Hematopoietic multipotent progenitor cell treated with erythropoietin and hydrocortisone succinate and interleukin-3 and kit ligand, for 4 days (in vitro differentiated cells): ENCODE measurements around the gene OR6B1.

Source experiments
- DNase-seq: peaks from one replicate; pipeline ENCODE4 v3.0.0-alpha.2; 2015

OR6B1 gene

DNA sequence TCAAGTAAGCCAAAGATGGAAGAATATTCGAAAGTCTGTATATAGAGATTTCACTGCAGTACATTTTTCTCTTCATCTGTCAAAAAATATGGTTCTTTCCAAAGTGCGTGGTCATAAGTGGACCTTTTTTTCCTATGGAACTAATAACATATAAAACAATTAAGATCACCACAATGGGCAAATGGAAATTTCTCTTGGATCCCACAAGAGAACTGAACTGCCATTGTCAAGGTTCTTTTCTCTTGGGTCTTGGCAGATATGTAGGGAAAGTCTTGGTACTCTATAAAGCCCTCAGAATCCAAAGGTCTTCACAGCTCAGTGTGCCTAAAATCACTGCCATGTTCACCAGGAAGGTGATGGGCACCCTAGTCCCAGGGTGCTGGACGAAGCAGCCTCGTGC lies at the start of gene OR6B1:
OR6B1 (plus strand) TSS at position 301 of the 400 bp plus-strand sequence. CDS start 3,677 bp downstream, outside the sequence.
- DNase-seq, result no peak

DNA sequence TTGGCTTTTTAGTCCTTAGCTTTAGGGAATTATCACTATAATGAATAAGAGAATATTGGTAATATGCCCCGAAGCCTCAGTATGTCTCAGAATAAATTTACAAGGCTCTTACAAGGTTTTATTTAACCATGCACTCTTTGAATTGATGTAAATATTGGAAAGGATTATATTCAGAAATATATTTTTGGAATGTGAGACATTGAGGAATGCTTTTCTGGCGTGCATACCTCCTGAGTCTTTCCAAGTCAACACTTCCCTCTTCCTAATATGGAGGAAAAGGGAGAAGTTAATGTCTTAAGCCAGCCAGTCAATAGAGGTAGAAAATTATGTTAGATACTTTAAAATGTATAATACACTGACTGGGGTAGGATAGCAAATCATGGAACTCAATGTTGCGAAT lies 46.7 kb upstream of the OR6B1 start:
- DNase-seq, result no peak

DNA sequence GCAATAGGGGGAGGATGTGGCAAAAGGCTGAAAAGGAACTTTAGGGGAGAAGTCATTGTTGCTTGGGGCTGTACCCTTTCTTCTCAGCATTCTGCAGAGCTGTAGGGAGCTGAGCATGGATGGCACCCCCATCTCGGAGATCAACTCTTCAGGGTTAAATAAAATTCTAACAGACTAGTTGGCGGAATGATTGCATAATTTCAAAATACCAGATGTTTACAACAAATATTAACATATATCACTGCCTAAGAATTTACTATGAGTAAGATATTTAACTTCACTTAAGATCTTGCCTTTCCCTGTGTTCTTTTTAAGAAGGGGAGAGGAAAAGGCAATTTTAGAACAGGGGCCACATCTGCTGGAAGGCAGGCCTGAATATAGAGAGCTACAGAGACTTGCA lies 46.0 kb upstream of the OR6B1 start:
- DNase-seq, result no peak

DNA sequence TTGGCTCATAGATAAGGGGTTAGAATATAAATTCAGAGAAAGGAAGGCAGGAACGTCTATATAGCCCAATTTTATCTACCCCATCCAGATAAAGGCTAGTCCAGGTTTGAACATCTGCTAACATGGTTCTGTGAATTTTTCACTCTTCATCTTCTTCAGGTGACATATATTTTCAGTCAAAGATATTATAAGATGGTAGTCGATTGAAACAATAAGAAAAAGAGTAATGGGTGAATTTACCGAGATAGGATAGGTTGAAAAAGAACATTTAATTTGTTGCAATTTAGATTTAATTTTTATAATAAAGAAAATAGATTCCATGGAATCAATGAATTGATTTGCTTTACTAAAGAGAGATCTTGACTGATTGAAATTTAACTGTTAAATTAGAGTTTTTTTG lies 45.6 kb upstream of the OR6B1 start, which contains the start of gene OR2F1:
OR2F1 (plus strand) TSS at position 301 of the 400 bp plus-strand sequence. CDS start 5,127 bp downstream, outside the sequence.
- no peak for DNase-seq

DNA sequence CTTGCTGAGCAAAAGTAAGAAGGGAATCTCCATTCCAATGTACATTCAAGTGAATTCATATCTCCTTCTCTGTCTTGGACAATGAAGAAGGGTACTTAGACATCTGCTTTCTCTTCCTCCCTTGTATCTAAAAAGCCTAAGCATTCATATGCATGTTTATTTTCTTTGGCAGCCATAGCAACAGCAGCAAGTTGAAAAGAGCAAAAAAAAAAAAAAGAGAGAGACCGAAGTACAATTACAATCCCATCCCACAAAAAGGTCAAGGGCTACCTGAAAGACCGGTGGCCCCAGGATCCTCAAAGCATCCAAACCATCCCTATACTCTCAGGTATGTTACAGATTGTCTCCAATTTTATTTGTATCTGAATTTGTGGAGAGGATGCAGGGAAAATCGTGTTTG lies 41.3 kb upstream of the OR6B1 start:
- no peak for DNase-seq

DNA sequence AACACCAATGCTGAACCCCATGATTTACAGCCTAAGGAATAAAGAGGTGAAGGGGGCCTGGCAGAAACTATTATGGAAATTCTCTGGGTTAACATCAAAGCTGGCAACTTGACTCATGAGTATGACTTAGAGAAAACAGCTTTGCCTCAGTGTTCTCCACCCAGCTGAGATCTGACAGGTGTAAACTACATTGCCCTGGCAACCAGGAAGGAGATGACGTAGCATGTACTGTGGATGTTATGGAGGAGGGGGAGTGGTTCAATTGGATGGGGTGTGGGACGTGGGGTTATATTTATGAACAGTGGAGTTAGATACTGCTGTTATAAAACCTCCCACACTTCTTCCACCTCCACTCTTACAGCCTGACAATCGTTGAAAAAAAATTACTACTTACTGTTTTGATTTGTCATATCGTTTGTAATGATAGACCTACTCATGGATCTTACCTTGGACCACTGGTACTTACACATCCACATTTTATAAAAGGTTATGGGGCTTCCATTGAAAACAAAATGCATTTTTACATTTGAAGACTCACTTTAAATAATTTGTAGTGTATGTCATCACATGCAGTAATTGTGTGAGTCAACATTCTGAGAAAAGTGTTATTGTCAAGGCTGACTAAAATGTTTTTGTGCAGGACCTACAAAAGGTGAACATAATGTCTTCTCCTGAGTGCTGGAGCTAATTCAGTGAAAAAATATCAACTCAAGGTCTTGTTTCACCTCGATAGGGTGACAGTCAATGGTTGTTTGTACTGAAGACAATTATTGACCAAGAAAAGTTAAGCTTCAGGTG lies 39.1 kb upstream of the OR6B1 start:
- DNase-seq, result no peak

DNA sequence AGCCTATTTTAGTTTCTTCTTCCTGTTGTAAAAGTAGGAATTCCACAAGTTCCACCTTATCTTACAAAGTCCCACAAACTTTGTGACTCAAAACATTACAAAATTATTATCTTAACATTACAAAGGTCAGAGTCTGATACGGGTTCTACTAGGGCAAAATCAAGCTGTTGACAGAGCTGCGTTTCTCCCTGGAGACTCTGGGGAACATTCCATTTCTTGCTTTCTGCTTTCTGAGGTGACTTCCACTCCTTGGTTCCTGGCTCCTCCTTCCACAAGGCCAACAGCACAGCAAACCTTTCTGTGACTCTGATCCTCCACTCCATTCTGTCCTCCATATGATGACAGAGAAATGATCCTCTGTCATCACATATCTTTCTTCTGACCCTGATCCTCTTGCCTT lies 34.8 kb upstream of the OR6B1 start:
- DNase-seq, result no peak

DNA sequence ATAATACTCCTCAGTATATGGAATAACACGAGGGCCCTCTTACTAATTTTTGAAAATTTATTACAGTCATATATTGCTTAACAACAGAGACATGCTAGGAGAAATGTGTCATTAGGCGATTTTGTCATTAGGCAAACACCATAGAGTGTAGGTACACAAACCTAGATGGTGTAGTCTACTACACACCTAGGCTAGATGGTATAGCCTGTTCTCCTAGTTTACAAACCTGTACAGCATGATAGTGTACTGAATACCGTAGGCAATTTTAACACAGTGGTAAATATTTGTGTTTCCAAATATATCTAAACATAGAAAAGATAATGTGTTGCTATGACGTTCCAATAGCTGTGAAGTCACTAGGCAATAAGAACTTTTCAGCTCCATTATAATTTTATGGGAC lies 32.7 kb upstream of the OR6B1 start:
- DNase-seq, result no peak

DNA sequence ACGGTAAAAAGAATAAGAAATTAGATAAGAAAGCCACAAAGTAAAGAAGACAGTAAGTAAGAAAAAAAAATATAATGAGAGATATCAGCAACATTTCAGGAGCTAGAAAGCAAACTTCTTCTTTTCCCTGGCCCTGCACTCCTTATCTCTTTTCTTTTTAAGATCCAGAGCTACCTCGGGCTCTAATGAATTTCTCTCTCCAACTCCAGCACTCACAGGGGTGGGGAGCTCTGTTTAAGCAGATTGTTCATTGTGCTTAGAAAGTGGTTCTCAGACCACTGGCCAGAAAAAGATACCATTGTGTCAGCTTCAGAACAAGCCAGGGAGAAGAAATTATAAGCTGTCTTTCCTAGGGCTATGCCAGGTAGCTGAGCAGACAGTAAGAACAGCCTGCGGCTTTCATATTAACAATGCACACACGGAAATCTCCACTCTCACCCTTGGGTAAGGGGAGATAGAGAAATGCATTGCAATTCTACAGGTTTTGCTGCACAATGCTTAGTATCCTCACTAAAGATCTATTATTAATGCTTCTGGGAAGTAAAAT lies 26.2 kb upstream of the OR6B1 start:
- peak; percentile 85 for DNase-seq

DNA sequence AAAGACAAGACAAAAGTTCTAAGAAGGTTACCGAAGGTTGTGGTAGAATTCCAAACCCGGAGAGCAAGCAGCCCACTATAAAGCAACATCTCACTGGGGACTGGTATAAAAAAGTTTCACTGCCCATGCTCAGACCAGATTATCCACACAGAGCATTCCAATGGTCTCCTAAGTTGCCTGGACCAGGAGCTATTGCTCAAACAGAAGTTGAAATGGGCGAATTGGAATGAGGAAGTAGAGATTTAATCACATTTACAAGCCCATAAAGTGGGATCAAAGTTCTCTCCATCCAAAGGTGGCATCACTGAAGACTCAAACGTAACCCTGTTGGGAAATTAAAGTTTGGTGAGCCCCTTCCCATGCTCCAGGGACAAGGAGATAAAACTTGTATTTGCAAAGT lies 25.7 kb upstream of the OR6B1 start:
- peak; percentile 13 for DNase-seq

DNA sequence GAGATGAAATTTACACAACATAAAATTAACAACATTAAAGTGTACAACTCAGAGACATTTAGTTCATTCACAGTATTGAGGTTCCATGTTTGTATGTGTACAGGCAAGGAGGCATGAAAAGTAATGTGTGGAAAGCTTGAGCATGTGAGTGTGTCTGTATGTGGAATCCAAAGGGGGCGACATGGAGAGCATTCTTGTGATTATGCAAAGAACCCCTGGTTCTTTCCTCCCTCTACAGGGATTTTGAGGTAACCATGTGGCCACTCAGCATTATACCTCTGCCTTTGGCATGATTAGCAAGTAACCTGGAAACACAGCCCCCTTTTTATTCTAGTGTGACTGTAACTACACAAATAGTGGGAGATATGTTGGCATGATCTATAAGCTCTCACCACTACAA lies 24.5 kb upstream of the OR6B1 start:
- DNase-seq, result peak; percentile 61

DNA sequence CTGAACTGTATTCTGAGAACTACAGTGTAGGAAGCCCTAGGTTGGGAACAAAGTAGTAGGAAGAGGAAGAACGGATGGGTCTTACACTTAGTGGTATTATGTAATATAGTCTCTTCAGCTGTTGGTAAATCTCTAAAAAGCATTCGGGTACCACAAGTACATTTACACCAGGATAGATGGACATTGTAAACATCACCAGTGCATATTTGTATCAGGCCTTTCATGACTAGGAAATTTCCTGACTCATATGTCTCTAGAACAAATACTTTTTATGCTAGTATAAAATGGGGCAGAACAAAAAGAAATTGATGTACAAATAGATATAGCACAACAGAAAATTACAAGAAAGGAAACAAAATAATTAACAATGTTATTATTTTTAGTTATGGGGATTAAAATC lies 21.5 kb upstream of the OR6B1 start:
- DNase-seq, result no peak

DNA sequence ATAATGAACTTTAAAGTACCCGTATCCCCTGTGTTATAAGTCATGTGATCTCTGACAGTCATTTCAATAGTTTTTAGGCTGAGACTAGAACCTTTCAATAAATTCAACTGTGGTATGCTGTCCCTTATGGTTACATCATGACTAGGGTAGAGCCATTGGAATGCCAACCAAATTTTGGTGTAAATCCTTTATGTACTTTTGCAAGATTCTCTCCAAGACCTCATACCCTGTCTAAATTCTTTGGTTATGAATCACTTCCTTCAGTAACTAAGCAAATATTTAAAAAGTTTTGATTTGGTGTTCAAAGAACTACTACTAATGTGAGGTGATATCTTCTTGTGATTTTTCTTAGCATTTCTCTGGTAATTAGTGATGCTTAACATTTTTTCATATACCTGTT lies 20.8 kb upstream of the OR6B1 start:
- DNase-seq, result no peak

DNA sequence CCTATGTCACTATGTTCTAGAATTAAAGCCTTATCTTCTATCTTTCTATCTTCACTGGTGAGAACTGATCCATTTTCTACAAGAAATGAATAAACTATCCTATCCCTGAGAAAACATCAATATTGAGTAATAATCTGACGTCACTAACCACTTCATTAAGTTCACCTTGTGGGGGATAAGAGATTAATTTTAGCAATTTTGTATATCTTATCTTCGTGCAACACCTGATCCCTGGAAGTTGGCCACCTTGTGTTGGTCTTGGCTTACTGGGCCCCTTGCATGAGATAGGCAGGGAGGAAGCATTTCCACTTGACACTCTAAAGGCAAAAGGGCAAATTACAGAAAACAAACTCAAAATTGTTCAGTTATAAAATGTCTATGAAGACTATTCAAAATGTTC lies 20.1 kb upstream of the OR6B1 start:
- peak; percentile 44 for DNase-seq

DNA sequence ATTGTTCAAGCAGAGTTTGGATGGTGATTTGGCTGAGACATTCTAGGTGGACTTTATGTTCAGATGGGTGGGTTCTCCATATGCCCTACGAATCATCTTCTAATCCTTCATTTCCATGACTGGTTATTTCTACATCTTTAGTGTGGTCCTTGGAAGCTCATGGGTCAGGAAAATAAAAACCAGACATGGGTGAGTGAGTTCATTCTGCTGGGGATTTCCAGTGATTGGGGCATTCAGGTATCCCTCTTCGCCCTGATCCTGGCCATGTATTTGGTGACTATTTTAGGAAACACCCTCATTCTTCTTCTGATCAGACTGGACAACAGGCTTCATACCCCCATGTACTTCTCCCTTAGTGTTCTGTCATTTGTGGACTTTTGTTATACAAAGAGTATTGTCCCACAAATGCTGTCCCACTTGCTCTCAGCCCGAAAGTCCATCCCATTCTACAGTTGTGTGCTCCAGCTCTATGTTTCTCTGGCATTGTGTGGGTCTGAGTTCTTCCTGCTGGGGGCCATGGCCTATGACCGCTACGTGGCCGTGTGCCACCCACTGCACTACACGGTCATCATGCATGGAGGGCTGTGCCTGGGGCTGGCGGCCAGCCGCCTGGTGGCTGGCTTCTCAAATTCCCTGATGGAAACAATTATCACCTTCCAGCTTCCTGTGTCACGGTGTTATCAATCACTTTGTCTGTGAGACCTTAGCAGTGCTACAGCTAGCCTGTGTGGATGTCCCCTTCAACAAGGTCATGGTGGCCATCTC lies 19.2 kb upstream of the OR6B1 start:
- no peak for DNase-seq

DNA sequence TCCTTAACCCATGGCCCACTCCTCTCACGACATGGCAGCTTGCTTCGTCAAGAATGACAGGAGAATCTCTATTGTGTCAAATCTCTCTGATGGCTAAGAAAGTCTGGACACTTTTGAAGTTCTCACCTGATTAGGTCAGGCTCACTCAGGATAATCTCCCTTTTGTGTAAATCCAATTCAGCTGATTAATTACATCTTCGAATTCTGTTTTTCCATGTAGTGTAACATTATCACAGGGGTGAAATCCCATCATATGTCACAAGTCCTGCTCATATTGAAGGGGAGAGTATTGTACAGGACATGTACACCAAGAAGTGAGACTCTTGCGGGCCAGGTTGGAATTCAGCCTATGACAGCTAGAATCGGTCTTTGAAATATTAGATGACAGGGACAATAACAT lies 16.2 kb upstream of the OR6B1 start:
- DNase-seq, result no peak

DNA sequence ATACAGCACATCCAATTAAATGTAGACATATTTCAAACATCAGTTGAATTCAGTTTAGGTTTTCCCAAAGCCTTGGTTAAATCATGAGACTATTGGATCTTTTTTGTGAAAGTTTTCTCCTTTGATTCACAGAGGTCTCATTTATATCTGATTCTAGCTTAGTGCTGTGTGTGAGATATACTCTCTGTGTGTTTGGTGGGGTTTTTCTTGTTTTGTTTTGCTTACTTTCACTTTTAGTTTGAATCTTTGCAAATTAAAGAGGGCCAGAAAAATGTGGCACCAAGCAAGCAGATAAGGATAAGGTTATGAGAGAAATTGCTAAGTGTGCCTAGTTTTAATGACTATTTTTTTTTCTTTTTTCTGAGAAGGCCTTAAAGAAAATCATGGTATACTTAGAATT lies 12.6 kb upstream of the OR6B1 start:
- DNase-seq, result peak; percentile 15

DNA sequence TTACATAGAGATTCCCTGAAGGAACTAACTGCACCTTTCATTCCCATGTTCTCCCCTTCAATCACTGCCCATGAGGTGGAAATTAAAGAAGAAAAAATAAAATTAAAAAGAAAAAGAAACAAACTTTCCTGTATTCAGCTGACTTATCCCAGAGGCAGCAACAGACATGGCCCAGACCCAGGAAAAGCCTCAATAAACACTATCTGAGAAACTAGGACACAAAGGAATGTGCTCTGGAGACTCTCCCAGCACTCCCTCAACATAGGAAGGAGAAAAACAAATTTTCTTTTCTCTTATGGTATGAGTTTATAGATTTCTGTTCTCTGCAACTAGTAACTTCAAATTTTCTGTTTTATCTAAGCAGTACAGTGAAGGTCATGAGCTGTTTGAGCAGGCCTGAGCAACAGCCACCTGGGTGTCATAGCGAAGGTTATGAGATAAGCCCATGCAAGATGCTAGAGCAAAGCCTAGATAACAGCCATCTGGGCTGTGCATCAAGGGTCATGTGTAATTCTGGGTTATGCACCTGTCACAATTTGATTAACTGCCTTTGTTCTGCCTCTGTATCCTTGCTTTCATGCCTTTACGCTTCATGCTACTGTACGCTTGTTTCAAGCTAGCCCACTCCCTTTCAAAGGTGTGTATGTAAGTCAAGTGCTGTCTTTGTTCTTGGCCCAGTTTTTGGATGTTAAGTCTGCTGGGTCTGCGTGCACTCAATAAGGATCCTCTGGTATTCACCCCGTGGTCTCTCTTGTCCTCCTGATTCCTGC lies 11.0 kb upstream of the OR6B1 start:
- peak; percentile 46 for DNase-seq

DNA sequence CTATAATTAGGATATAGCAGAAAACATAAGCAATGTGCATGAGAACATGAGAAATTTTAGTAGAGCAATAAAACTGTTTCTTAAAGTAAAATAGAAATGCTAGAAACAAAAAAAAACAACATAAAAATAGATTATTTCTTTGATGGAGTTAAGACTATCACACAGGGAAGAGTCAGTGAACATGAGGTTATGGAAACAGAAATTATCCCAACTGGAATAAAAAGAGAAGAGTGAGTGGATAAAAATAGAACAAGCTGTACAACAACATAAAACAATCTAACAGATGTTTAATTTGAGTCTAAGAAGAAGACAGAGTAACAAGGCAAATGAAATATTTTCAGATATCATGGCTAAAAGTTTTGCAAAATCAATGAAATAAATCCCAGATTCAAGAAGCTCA lies 7.5 kb upstream of the OR6B1 start:
- no peak for DNase-seq

DNA sequence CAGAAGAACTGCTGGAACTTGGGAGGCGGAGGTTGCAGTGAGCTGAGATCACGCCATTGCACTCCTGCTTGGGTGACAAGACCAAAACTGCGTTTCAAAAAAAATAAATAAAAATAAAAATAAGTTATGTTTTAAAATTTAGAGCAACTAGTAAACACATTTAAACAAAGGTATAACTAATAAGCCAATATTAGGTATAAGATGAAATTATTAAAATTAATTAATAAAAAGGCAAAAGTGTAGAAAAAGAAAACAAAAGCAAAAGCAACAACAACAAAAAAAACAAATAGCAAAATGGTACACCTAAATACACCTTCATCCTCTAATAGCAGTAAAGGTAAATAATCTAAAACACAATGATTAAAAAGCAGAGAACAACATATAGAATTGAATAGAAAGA lies 6.2 kb upstream of the OR6B1 start:
- no peak for DNase-seq

DNA sequence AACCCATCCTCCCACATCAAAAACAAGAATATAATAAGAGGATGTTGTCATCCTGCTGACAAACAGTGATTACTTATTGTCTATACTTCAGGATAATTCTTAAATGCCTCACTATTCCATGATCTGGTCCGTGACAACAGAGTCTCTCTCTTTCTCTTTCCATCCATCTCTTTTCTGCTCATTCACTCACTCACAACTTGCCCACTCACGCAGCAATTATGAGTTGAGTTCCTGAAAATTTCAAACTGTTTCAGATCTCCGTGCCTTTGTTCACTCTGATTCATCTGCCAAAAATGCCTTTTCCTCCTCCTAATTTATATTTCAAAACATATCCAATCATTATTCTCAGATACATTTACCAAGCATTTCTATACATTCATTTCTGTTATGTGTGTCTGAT lies 1.4 kb downstream of the OR6B1 start:
- DNase-seq, result no peak

DNA sequence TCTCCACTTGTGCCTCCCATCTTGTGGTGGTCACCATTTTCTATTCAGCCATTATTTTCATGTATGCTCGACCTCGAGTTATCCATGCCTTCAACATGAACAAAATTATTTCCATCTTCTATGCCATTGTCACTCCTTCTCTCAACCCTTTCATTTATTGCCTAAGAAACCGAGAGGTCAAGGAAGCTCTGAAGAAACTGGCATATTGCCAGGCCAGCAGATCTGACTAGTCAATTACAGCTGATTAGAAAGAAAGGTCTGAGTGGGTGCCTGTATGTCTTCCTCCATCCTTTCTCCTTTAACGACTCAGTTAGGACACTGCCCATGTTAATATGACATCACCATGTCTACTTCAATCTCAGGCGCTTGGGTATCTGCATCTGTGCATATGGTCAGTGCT lies 4.6 kb downstream of the OR6B1 start:
- no peak for DNase-seq

DNA sequence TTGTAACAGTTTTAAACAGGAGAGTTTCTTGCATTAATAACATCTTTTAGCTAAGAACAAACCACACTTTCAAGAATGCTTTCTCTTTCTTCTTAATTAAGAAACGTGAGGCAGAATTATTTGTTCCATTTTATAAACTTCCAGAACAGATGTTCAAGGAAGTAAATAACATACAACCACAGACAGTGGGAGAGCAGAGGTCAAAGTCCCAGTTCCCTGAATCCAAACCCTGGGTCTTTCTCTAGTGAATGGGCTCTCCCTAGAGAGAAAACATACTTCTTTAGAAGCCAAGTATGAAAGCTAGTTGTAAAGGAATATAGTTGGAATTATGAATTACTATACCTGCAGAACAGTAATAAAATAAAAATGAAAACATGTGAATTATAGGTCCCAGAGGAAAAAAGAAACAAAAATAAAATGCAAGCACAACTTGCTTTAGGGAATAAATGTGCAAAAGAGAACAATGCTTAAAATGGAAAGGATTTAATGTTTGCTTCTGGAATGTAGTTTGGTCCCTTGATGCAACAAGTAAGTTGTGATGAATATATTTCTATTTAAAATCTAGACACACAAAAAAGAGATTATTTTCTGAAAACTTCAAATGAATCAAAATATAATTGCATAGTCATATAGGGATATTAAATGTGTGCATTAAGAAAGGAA lies 6.0 kb downstream of the OR6B1 start:
- DNase-seq, result no peak
